ENCODE data around the gene OBSCN. TPM values are rescaled to one million over a fixed set of nuclear protein-coding genes. Genes with fewer than 3 reads are reported as not detected.

The OBSCN gene
- total RNA-seq, 2 donors from 2014 or later: 14.5 to 34.9 TPM

DNA sequence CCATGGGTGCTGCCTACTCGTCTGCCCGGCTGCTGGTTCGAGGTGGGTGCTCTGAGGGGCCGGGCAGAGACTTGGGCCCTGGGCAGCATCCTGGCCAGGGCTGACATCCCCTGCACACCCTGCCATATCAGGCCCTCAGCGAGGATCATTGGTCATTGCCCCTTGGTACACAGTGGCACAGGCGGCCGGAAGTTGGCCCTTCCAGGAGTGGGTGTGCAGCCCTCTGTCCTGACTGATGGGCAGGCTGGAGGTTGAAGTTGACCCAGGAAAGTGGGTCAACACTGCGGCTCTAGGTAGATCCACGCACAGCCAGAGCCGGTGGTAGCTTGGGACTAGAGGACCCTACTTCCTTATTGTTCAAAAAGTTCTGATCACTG lies 125.9 kb downstream of the OBSCN start:
- H3K9me3 ChIP-seq: no peaks in the 10 kb centered on the region
- no peak overlapping the region for H3K4me3 ChIP-seq
- intact Hi-C loops (cut with DNase I): no loop called here
- 67 to 93% methylated on average over 3 to 9 of the region's 10 CpGs for WGBS, 2 donors
- H3K36me3 ChIP-seq (replicated peaks in 1 of 2; ENCODE audit: insufficient read depth in 1 of 2, low read depth in 2 of 2): no peaks in the 10 kb centered on the region
- H3K4me1 ChIP-seq: no peaks in the 10 kb centered on the region
- H3K27me3 ChIP-seq: no peaks in the 10 kb centered on the region
- no peak overlapping the region for H3K27ac ChIP-seq
- no peak for ATAC-seq
- peak in 2 of 4 donors; percentile 1 to 5 for DNase-seq
- no peak for TF ChIP-seq CTCF (IDR thresholded peaks at IDR 0.05)
- no peak for TF ChIP-seq POLR2A (IDR thresholded peaks at IDR 0.05)

- intact Hi-C loops (cut with DNase I): no loop called here
- Histone ChIP-seq H3K27me3 (no peaks in the 10 kb centered on the region), H3K9me3 (no peaks in the 10 kb centered on the region), H3K4me1 (no peaks in the 10 kb centered on the region), H3K4me3 (no peak overlapping the region), H3K27ac (no peak overlapping the region), H3K36me3 (replicated peaks in 1 of 2; ENCODE audit: insufficient read depth in 1 of 2, low read depth in 2 of 2) (no peaks in the 10 kb centered on the region)
- TF ChIP-seq CTCF (IDR thresholded peaks at IDR 0.05) (no peak), POLR2A (IDR thresholded peaks at IDR 0.05) (no peak)
- WGBS, 2 donors: 89 to 92% methylated on average over 7 to 22 of the region's 22 CpGs
- DNase-seq (peak in 2 of 4 donors; percentile 4 to 5), ATAC-seq (no peak)
Measured at GRCh38 chr1:228334226-228334935, 126.5 kb downstream of the OBSCN start.

DNA sequence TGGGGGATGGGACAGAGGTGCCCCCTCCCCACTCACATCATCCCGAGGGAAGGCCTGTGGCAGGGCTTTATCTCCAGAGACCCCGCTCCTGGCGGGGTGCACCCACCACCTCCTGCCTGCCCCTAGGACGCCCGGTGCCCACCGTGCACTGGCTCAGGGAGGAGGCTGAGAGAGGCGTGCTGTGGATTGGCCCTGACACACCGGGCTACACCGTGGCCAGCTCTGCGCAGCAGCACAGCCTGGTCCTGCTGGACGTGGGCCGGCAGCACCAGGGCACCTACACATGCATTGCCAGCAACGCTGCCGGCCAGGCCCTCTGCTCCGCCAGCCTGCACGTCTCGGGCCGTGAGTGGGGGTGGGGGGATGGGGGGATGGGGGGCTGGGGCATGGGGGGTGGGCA lies 127.1 kb downstream of the OBSCN start:
- no peak overlapping the region for H3K27ac ChIP-seq
- 92% methylated on average over 15 of the region's 18 CpGs; no CpG with 5 or more reads in 1 of the 2 donors for WGBS, 2 donors
- TF ChIP-seq CTCF (IDR thresholded peaks at IDR 0.05) (no peak), POLR2A (IDR thresholded peaks at IDR 0.05) (no peak)
- H3K4me3 ChIP-seq: no peak overlapping the region
- intact Hi-C loops (cut with DNase I): no loop called here
- DNase-seq (peak in 2 of 4 donors; percentile 1 to 7), ATAC-seq (no peak)
- no peaks in the 10 kb centered on the region for H3K4me1 ChIP-seq
- no peaks in the 10 kb centered on the region for H3K36me3 ChIP-seq (replicated peaks in 1 of 2; ENCODE audit: insufficient read depth in 1 of 2, low read depth in 2 of 2)
- H3K9me3 ChIP-seq: no peaks in the 10 kb centered on the region
- no peaks in the 10 kb centered on the region for H3K27me3 ChIP-seq

GRCh38 chr1:228335406-228336307 lies 127.8 kb downstream of the OBSCN start:
- Histone ChIP-seq H3K27ac (no peak overlapping the region), H3K27me3 (no peaks in the 10 kb centered on the region), H3K36me3 (replicated peaks in 1 of 2; ENCODE audit: insufficient read depth in 1 of 2, low read depth in 2 of 2) (no peaks in the 10 kb centered on the region), H3K9me3 (no peaks in the 10 kb centered on the region), H3K4me3 (no peak overlapping the region), H3K4me1 (no peaks in the 10 kb centered on the region)
- peak in 2 of 4 donors; percentile 2 for DNase-seq
- WGBS, 2 donors: 72 to 87% methylated on average over 2 to 12 of the region's 15 CpGs
- TF ChIP-seq CTCF (IDR thresholded peaks at IDR 0.05) (no peak), POLR2A (IDR thresholded peaks at IDR 0.05) (no peak)
- intact Hi-C loops (cut with DNase I): no loop called here
- ATAC-seq: no peak
